ENCODE results near the gene GRK2.

The GRK2 gene

GRCh38 chr11:67287355-67288197 lies 21.3 kb downstream of the GRK2 start:
- peak overlapping the region; percentile 89; the same call in 1 of the 2 replicates for H3K4me3 ChIP-seq (ENCODE audit: low read length)
- no peak for TF ChIP-seq ZNF274 (IDR thresholded peaks at IDR 0.05; ENCODE audit: low read depth, low read length)

- peak overlapping the region; percentile 89; the same call in 1 of the 2 replicates for H3K4me3 ChIP-seq (ENCODE audit: low read length)
These were observed 21.9 kb downstream of the GRK2 start for GRCh38 chr11:67288198-67288451.

GRCh38 chr11:67288452-67289225 lies 22.4 kb downstream of the GRK2 start:
- no peak for TF ChIP-seq ZNF274 (IDR thresholded peaks at IDR 0.05; ENCODE audit: low read depth, low read length)
- H3K4me3 ChIP-seq (ENCODE audit: low read length), result peak overlapping the region; percentile 89

More at GRCh38 chr11:67288198-67288451, 21.9 kb downstream of the GRK2 start:
- TF ChIP-seq ZNF274 (IDR thresholded peaks at IDR 0.05; ENCODE audit: low read depth, low read length), result no peak

- TF ChIP-seq ZNF274 (IDR thresholded peaks at IDR 0.05; ENCODE audit: low read depth, low read length), result no peak
- H3K4me3 ChIP-seq (ENCODE audit: low read length), result peak within 1 kb of the TSS; percentile 89
These were observed 23.0 kb downstream of the GRK2 start, which contains the start of gene ANKRD13D for GRCh38 chr11:67289226-67289650. ANKRD13D (plus strand) TSS chr11:67289303; CDS start chr11:67289461, 158 bp downstream.

- no peak for TF ChIP-seq ZNF274 (IDR thresholded peaks at IDR 0.05; ENCODE audit: low read depth, low read length)
- peak overlapping the region; percentile 87 for H3K4me3 ChIP-seq (ENCODE audit: low read length)
These were observed 23.6 kb downstream of the GRK2 start for GRCh38 chr11:67289651-67290479.

GRCh38 chr11:67290801-67291200 lies 24.5 kb downstream of the GRK2 start:
- TF ChIP-seq ZNF274 (IDR thresholded peaks at IDR 0.05; ENCODE audit: low read depth, low read length), result no peak

GRCh38 chr11:67291481-67292381 lies 25.5 kb downstream of the GRK2 start:
- TF ChIP-seq ZNF274 (IDR thresholded peaks at IDR 0.05; ENCODE audit: low read depth, low read length), result no peak
- H3K4me3 ChIP-seq (ENCODE audit: low read length), result no peak overlapping the region

More at GRCh38 chr11:67290801-67291200, 24.5 kb downstream of the GRK2 start:
- no peak overlapping the region for H3K4me3 ChIP-seq (ENCODE audit: low read length)

- no peak for TF ChIP-seq ZNF274 (IDR thresholded peaks at IDR 0.05; ENCODE audit: low read depth, low read length)
- H3K4me3 ChIP-seq (ENCODE audit: low read length), result no peak overlapping the region
These were observed 26.4 kb downstream of the GRK2 start for GRCh38 chr11:67292671-67293070.

- H3K4me3 ChIP-seq (ENCODE audit: low read length), result no peak overlapping the region
- TF ChIP-seq ZNF274 (IDR thresholded peaks at IDR 0.05; ENCODE audit: low read depth, low read length), result no peak
These were observed 26.8 kb downstream of the GRK2 start for GRCh38 chr11:67293090-67293489.

- no peak for TF ChIP-seq ZNF274 (IDR thresholded peaks at IDR 0.05; ENCODE audit: low read depth, low read length)
These were observed 29.6 kb downstream of the GRK2 start for GRCh38 chr11:67295846-67296245.

GRCh38 chr11:67298786-67299185 lies 32.5 kb downstream of the GRK2 start:
- TF ChIP-seq ZNF274 (IDR thresholded peaks at IDR 0.05; ENCODE audit: low read depth, low read length), result no peak
- no peak overlapping the region for H3K4me3 ChIP-seq (ENCODE audit: low read length)

More at GRCh38 chr11:67295846-67296245, 29.6 kb downstream of the GRK2 start:
- H3K4me3 ChIP-seq (ENCODE audit: low read length), result no peak overlapping the region

GRCh38 chr11:67299471-67300191 lies 33.4 kb downstream of the GRK2 start:
- H3K4me3 ChIP-seq (ENCODE audit: low read length), result no peak overlapping the region
- TF ChIP-seq ZNF274 (IDR thresholded peaks at IDR 0.05; ENCODE audit: low read depth, low read length), result no peak

All from GM08714 (cell line).